ENCODE data around the gene KCTD6.

The KCTD6 gene

DNA sequence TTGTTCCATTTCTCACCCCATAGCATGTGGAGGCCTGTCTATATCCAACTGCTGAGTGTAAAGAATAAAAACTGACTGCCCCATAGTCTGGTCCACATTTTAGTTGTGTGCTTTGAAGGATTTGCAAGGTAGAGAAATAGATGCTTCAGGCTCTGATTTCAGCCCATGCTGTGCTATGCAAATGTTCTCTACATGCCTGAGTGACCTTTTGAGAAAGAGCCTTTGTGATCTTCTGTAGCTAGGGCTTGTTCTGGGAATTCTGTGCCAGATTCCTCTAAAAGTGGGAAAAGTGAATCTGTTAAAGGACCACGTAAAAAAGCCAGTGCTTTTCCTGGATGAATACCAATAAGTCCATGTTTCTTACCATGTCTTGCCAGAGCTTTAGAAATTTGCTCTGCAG, 5.2 kb downstream of the KCTD6 start:
- peak; percentile 29 for ATAC-seq
- TF ChIP-seq, protein P1, sequence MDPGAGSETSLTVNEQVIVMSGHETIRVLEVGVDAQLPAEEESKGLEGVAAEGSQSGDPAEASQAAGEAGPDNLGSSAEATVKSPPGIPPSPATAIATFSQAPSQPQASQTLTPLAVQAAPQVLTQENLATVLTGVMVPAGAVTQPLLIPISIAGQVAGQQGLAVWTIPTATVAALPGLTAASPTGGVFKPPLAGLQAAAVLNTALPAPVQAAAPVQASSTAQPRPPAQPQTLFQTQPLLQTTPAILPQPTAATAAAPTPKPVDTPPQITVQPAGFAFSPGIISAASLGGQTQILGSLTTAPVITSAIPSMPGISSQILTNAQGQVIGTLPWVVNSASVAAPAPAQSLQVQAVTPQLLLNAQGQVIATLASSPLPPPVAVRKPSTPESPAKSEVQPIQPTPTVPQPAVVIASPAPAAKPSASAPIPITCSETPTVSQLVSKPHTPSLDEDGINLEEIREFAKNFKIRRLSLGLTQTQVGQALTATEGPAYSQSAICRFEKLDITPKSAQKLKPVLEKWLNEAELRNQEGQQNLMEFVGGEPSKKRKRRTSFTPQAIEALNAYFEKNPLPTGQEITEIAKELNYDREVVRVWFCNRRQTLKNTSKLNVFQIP (CRISPR knock-in tag; IDR thresholded peaks at IDR 0.05; ENCODE audit: borderline replicate concordance, low read depth): no peak
- TF ChIP-seq ZC3H10 (CRISPR knock-in tag; IDR thresholded peaks at IDR 0.05) (no peak), ESRRG (CRISPR knock-in tag; IDR thresholded peaks at IDR 0.05) (no peak), ZFP30 (CRISPR knock-in tag; IDR thresholded peaks at IDR 0.05) (no peak), CSDC2 (CRISPR knock-in tag; IDR thresholded peaks at IDR 0.05) (no peak), ZFP3 (CRISPR knock-in tag; IDR thresholded peaks at IDR 0.05) (no peak), RARB (CRISPR knock-in tag; IDR thresholded peaks at IDR 0.05) (no peak), ZNF565 (CRISPR knock-in tag; conservative IDR thresholded peaks at IDR 0.05; ENCODE audit: low read depth) (no peak), GLIS3 (CRISPR knock-in tag; IDR thresholded peaks at IDR 0.05) (no peak), TCF4 (CRISPR knock-in tag; IDR thresholded peaks at IDR 0.05; ENCODE audit: borderline replicate concordance) (no peak), OSR1 (CRISPR knock-in tag; IDR thresholded peaks at IDR 0.05) (no peak), BACH2 (CRISPR knock-in tag; IDR thresholded peaks at IDR 0.05; ENCODE audit: borderline replicate concordance) (no peak)
- TF ChIP-seq, protein P2, sequence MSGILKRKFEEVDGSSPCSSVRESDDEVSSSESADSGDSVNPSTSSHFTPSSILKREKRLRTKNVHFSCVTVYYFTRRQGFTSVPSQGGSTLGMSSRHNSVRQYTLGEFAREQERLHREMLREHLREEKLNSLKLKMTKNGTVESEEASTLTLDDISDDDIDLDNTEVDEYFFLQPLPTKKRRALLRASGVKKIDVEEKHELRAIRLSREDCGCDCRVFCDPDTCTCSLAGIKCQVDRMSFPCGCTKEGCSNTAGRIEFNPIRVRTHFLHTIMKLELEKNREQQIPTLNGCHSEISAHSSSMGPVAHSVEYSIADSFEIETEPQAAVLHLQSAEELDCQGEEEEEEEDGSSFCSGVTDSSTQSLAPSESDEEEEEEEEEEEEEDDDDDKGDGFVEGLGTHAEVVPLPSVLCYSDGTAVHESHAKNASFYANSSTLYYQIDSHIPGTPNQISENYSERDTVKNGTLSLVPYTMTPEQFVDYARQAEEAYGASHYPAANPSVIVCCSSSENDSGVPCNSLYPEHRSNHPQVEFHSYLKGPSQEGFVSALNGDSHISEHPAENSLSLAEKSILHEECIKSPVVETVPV (CRISPR knock-in tag; IDR thresholded peaks at IDR 0.05): no peak
- TF ChIP-seq, protein P3, sequence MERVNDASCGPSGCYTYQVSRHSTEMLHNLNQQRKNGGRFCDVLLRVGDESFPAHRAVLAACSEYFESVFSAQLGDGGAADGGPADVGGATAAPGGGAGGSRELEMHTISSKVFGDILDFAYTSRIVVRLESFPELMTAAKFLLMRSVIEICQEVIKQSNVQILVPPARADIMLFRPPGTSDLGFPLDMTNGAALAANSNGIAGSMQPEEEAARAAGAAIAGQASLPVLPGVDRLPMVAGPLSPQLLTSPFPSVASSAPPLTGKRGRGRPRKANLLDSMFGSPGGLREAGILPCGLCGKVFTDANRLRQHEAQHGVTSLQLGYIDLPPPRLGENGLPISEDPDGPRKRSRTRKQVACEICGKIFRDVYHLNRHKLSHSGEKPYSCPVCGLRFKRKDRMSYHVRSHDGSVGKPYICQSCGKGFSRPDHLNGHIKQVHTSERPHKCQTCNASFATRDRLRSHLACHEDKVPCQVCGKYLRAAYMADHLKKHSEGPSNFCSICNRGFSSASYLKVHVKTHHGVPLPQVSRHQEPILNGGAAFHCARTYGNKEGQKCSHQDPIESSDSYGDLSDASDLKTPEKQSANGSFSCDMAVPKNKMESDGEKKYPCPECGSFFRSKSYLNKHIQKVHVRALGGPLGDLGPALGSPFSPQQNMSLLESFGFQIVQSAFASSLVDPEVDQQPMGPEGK (CRISPR knock-in tag; IDR thresholded peaks at IDR 0.05; ENCODE audit: borderline replicate concordance): no peak

DNA sequence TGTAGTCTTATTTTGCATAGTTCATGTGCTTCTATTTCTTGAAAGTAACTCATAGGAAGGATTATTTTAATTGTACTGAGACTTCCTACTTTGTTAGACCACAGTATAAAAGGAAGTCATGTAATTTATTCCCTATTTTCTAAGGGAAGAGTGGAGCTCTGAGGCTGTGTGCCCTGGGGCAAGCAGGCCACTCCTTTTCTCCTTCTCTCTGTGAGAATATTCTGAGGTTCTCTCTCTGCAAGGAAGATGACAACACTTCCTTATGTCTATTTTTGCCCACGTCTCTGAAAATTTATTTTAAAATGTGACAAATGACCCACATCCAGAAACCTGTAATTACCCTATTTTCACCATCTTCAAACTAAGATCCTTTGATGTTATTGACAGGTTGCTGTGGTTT, 11.0 kb downstream of the KCTD6 start:
- no peak for ATAC-seq
- TF ChIP-seq TOX (CRISPR knock-in tag; IDR thresholded peaks at IDR 0.05; ENCODE audit: borderline replicate concordance): no peak
- TF ChIP-seq ZNF565 (CRISPR knock-in tag; conservative IDR thresholded peaks at IDR 0.05; ENCODE audit: low read depth): no peak
- TF ChIP-seq ZFP30 (CRISPR knock-in tag; IDR thresholded peaks at IDR 0.05): no peak
- TF ChIP-seq, protein P2 (CRISPR knock-in tag; IDR thresholded peaks at IDR 0.05): no peak
- TF ChIP-seq BACH2 (CRISPR knock-in tag; IDR thresholded peaks at IDR 0.05; ENCODE audit: borderline replicate concordance): no peak
- no peak for TF ChIP-seq OSR1 (CRISPR knock-in tag; IDR thresholded peaks at IDR 0.05)
- no peak for TF ChIP-seq ZNF8 (CRISPR knock-in tag; IDR thresholded peaks at IDR 0.05)
- TF ChIP-seq CSDC2 (CRISPR knock-in tag; IDR thresholded peaks at IDR 0.05): no peak
- no peak for TF ChIP-seq ZNF70 (CRISPR knock-in tag; IDR thresholded peaks at IDR 0.05)

DNA sequence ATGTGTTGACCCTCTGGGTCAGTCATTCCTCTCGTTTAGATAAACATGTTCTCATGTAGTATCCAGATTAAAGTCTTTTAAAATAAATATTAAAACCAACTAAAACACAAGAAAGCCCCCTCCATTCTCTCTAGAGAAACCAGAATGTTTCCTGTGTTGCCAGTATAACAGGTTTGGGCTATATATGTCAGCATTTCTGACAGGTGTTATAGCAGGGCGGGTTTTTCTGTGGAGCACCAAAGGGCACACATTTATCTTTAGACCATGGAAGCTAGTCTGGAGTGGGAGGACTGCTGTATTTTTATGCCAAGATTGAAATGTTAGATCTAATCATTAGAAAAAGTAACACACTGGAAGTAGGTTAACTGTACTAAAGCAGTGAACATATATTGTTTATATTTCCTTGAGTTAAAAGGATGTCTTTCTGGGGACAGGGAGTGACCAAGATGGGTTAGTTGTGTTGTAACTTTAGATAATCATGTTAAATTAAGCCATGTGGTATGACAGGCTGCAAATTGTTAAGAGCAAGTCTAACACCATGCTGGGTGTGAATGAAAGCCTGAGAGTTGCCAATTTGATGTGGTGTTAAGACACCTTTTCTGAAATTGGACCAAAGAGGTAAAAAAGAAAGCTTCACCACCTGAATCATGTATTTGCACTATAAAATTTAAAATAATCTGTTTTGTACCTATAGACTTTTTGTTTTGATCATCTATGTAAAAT, 15.6 kb downstream of the KCTD6 start:
- no peak for TF ChIP-seq ARNTL (CRISPR knock-in tag; IDR thresholded peaks at IDR 0.05; ENCODE audit: borderline replicate concordance, low read depth)
- no peak for TF ChIP-seq ZFP3 (CRISPR knock-in tag; IDR thresholded peaks at IDR 0.05)
- TF ChIP-seq, protein P2 (CRISPR knock-in tag; IDR thresholded peaks at IDR 0.05): no peak
- TF ChIP-seq TOX (CRISPR knock-in tag; IDR thresholded peaks at IDR 0.05; ENCODE audit: borderline replicate concordance): no peak
- ATAC-seq: no peak

DNA sequence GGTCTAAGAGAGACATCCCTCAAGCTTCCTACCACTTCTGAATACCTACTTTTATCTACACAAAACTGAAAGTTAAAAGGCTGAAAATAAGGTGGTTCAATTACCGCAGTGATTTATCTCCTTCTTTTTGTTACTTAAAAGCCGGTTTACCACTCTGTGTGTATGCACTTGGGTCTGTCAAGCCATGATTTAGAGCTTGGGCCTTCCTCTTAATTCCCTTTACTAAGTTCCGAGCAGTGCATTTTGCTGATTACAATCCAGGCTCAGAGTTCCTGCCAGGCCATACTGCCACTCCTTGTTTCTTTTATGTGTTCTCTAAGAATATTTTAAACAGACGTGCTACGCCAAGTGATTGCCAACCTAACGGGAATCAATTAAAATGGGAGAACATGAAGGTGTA, 16.5 kb downstream of the KCTD6 start:
- ATAC-seq: no peak
- TF ChIP-seq, protein P4, sequence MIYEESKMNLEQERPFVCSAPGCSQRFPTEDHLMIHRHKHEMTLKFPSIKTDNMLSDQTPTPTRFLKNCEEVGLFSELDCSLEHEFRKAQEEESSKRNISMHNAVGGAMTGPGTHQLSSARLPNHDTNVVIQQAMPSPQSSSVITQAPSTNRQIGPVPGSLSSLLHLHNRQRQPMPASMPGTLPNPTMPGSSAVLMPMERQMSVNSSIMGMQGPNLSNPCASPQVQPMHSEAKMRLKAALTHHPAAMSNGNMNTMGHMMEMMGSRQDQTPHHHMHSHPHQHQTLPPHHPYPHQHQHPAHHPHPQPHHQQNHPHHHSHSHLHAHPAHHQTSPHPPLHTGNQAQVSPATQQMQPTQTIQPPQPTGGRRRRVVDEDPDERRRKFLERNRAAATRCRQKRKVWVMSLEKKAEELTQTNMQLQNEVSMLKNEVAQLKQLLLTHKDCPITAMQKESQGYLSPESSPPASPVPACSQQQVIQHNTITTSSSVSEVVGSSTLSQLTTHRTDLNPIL (CRISPR knock-in tag; IDR thresholded peaks at IDR 0.05; ENCODE audit: low read depth): no peak
- TF ChIP-seq ZC3H10 (CRISPR knock-in tag; IDR thresholded peaks at IDR 0.05) (no peak), CSDC2 (CRISPR knock-in tag; IDR thresholded peaks at IDR 0.05) (no peak), PPARA (CRISPR knock-in tag; IDR thresholded peaks at IDR 0.05; ENCODE audit: borderline replicate concordance) (no peak), ZNF8 (CRISPR knock-in tag; IDR thresholded peaks at IDR 0.05) (no peak), ESRRG (CRISPR knock-in tag; IDR thresholded peaks at IDR 0.05) (no peak)
- TF ChIP-seq, protein P2 (CRISPR knock-in tag; IDR thresholded peaks at IDR 0.05): no peak
- TF ChIP-seq, protein P5, sequence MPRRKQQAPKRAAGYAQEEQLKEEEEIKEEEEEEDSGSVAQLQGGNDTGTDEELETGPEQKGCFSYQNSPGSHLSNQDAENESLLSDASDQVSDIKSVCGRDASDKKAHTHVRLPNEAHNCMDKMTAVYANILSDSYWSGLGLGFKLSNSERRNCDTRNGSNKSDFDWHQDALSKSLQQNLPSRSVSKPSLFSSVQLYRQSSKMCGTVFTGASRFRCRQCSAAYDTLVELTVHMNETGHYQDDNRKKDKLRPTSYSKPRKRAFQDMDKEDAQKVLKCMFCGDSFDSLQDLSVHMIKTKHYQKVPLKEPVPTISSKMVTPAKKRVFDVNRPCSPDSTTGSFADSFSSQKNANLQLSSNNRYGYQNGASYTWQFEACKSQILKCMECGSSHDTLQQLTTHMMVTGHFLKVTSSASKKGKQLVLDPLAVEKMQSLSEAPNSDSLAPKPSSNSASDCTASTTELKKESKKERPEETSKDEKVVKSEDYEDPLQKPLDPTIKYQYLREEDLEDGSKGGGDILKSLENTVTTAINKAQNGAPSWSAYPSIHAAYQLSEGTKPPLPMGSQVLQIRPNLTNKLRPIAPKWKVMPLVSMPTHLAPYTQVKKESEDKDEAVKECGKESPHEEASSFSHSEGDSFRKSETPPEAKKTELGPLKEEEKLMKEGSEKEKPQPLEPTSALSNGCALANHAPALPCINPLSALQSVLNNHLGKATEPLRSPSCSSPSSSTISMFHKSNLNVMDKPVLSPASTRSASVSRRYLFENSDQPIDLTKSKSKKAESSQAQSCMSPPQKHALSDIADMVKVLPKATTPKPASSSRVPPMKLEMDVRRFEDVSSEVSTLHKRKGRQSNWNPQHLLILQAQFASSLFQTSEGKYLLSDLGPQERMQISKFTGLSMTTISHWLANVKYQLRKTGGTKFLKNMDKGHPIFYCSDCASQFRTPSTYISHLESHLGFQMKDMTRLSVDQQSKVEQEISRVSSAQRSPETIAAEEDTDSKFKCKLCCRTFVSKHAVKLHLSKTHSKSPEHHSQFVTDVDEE (CRISPR knock-in tag; IDR thresholded peaks at IDR 0.05): no peak
